H1 (cell line): Measurements from ENCODE around the gene KLHDC8B. TPM values are rescaled to one million over a fixed set of nuclear protein-coding genes. Genes with fewer than 3 reads are reported as not detected.

Experiments used
- CTCF ChIA-PET: fragments of 300-600 bp; sonication (Branson Sonifier 250); formaldehyde crosslinking; loops from one replicate; lab custom pipeline; 2021; ENCODE audit not compliant: partially characterized antibody; lab: Charles Lee
- POLR2A ChIA-PET: fragments of 300-600 bp; sonication (Branson Sonifier 250); formaldehyde crosslinking; loops from one replicate; lab custom pipeline; 2021; ENCODE audit warnings: inconsistent platforms; ENCODE audit not compliant: partially characterized antibody; lab: Charles Lee
- DNase-seq, 2 experiments: peaks; one replicate each; pipeline versions ENCODE4 v3.0.0 to v3.0.0-alpha.2; 2010 to 2022; ENCODE audit warnings: low spot score in 2 of 2, low read depth in 1 of 2, mixed read lengths in 1 of 2
- FAIRE-seq: peaks from 2 replicates; lab custom pipeline; 2011; peaks lifted over from hg19 to GRCh38; lab: Jason Lieb, UNC
- H2AFZ ChIP-seq: 2 replicates; pipeline ENCODE4 v1.8.1; 2012; ENCODE audit warnings: low read length, inconsistent platforms
- H2AK5ac ChIP-seq: 2 replicates; pipeline ENCODE4 v1.6.1; 2013; ENCODE audit warnings: low read depth, low read length
- H2BK120ac ChIP-seq: replicated peaks from 2 replicates; pipeline ENCODE3; 2013; ENCODE audit warnings: low read depth, low read length, inconsistent platforms
- H2BK12ac ChIP-seq: 2 replicates; pipeline ENCODE4 v1.6.1; 2013; ENCODE audit warnings: low read depth, low read length
- H2BK15ac ChIP-seq: 2 replicates; pipeline ENCODE4 v1.6.1; 2013; ENCODE audit warnings: low read length
- H2BK20ac ChIP-seq: 2 replicates; pipeline ENCODE4 v1.6.1; 2013; ENCODE audit warnings: low read length
- H2BK5ac ChIP-seq: 2 replicates; pipeline ENCODE4 v1.6.1; 2013; ENCODE audit warnings: low read depth, low read length
- H3K14ac ChIP-seq: 2 replicates; pipeline ENCODE4 v1.6.1; 2013; ENCODE audit warnings: inconsistent platforms; ENCODE audit not compliant: insufficient read length
- H3K18ac ChIP-seq: 2 replicates; pipeline ENCODE4 v1.6.1; 2013; ENCODE audit warnings: low read length; ENCODE audit errors: extremely low read depth
- H3K23ac ChIP-seq: 2 replicates; pipeline ENCODE4 v1.6.1; 2013; ENCODE audit warnings: inconsistent platforms; ENCODE audit not compliant: insufficient read length
- H3K23me2 ChIP-seq: 2 replicates; pipeline ENCODE4 v1.6.1; 2013; ENCODE audit warnings: low read depth, low read length
- H3K27ac ChIP-seq: 2 replicates; pipeline ENCODE4 v1.6.1; 2011; ENCODE audit warnings: low read depth, low read length, inconsistent platforms
- H3K27me3 ChIP-seq, 4 experiments: replicated peaks in 1 of 4; 1 replicate in 1 of 4; 2 replicates in 3 of 4; pipeline versions ENCODE4 v1.6.1 to v1.8.1; 2011 to 2013; ENCODE audit warnings: low read length in 3 of 4, mild to moderate bottlenecking in 3 of 4, inconsistent platforms in 2 of 4, mixed read lengths in 2 of 4, moderate library complexity in 1 of 4; ENCODE audit not compliant: control insufficient read depth in 3 of 4, insufficient read depth in 3 of 4; ENCODE audit errors: extremely low read depth in 1 of 4
- H3K36me3 ChIP-seq, 4 experiments: 2 replicates each; pipeline versions ENCODE4 v1.6.1 to v1.8.1; 2011 to 2013; ENCODE audit warnings: mild to moderate bottlenecking in 4 of 4, low read length in 3 of 4, moderate library complexity in 2 of 4, control low read depth in 1 of 4, inconsistent platforms in 1 of 4; ENCODE audit not compliant: insufficient read depth in 4 of 4, control insufficient read depth in 2 of 4
- H3K4ac ChIP-seq: replicated peaks from 2 replicates; pipeline ENCODE3; 2013; ENCODE audit warnings: low read length, low read depth, mixed read lengths, inconsistent platforms; ENCODE audit not compliant: insufficient read length
- H3K4me1 ChIP-seq, 4 experiments: replicated peaks in 1 of 4; 1 replicate in 1 of 4; 2 replicates in 3 of 4; pipeline versions ENCODE4 v1.6.1 to v1.8.1; 2011 to 2013; ENCODE audit warnings: low read length in 3 of 4, inconsistent platforms in 2 of 4, mixed read lengths in 1 of 4; ENCODE audit not compliant: insufficient read depth in 4 of 4, control insufficient read depth in 3 of 4
- H3K4me2 ChIP-seq, 2 experiments: 2 replicates each; pipeline versions ENCODE4 v1.6.1 to v1.8.1; 2011 to 2013; ENCODE audit warnings: low read depth in 2 of 2, low read length in 2 of 2, control low read depth in 1 of 2, inconsistent platforms in 1 of 2, mild to moderate bottlenecking in 1 of 2; ENCODE audit not compliant: insufficient read depth in 1 of 2
- H3K4me3 ChIP-seq, 4 experiments: fragments of 200-600, 300-600 bp in 1 of 4; sonication (generic), shearing (Covaris generic), sonication (Bioruptor Twin) in 1 of 4; 2 replicates each; pipeline versions ENCODE4 v1.5.1 to v1.8.1; 2011 to 2016; ENCODE audit warnings: low read length in 4 of 4, low read depth in 3 of 4, control low read depth in 2 of 4, inconsistent platforms in 2 of 4, mild to moderate bottlenecking in 2 of 4, mixed read lengths in 1 of 4, moderate library complexity in 1 of 4; ENCODE audit not compliant: insufficient read depth in 2 of 4; ENCODE audit errors: extremely low read depth in 1 of 4
- H3K56ac ChIP-seq: replicated peaks from 2 replicates; pipeline ENCODE3; 2013; ENCODE audit warnings: low read depth, mild to moderate bottlenecking, mixed read lengths, low read length, inconsistent platforms; ENCODE audit not compliant: insufficient read length
- H3K79me1 ChIP-seq: 2 replicates; pipeline ENCODE4 v1.6.1; 2013; ENCODE audit warnings: low read depth, low read length, control low read depth
- H3K79me2 ChIP-seq, 2 experiments: 2 replicates each; pipeline versions ENCODE4 v1.6.1 to v1.8.1; 2012 to 2013; ENCODE audit warnings: low read length in 2 of 2, mild to moderate bottlenecking in 2 of 2, inconsistent platforms in 1 of 2; ENCODE audit not compliant: insufficient read depth in 2 of 2, control insufficient read depth in 1 of 2
- H3K9ac ChIP-seq, 4 experiments: replicated peaks in 1 of 4; 1 replicate in 1 of 4; 2 replicates in 3 of 4; pipeline versions ENCODE4 v1.6.1 to v1.8.1; 2011 to 2013; ENCODE audit warnings: low read depth in 3 of 4, low read length in 3 of 4, control low read depth in 2 of 4, mild to moderate bottlenecking in 2 of 4, moderate library complexity in 2 of 4, inconsistent platforms in 1 of 4; ENCODE audit errors: extremely low read depth in 1 of 4
- H3K9me3 ChIP-seq, 2 experiments: 2 replicates each; pipeline versions ENCODE4 v1.6.1 to v1.8.1; 2012 to 2013; ENCODE audit warnings: mild to moderate bottlenecking in 2 of 2, moderate library complexity in 2 of 2, control low read depth in 1 of 2, inconsistent platforms in 1 of 2, low read depth in 1 of 2, low read length in 1 of 2, mixed read lengths in 1 of 2; ENCODE audit not compliant: insufficient read depth in 2 of 2
- H4K20me1 ChIP-seq, 2 experiments: replicated peaks in 1 of 2; 2 replicates each; pipeline versions ENCODE3 to v1.8.1; 2011 to 2013; ENCODE audit warnings: inconsistent platforms in 2 of 2, low read length in 2 of 2, mild to moderate bottlenecking in 1 of 2; ENCODE audit not compliant: insufficient read depth in 2 of 2, control insufficient read depth in 1 of 2
- H4K5ac ChIP-seq: 2 replicates; pipeline ENCODE4 v1.6.1; 2013; ENCODE audit warnings: low read length, low read depth, mixed read lengths, inconsistent platforms; ENCODE audit not compliant: insufficient read length
- H4K8ac ChIP-seq: 2 replicates; pipeline ENCODE4 v1.8.0; 2013; ENCODE audit warnings: mild to moderate bottlenecking, moderate library complexity, low read length, inconsistent platforms; ENCODE audit not compliant: insufficient read depth; ENCODE audit errors: extremely low read depth
- H4K91ac ChIP-seq: replicated peaks from 2 replicates; pipeline ENCODE3; 2013; ENCODE audit warnings: low read length, mixed read lengths, inconsistent platforms; ENCODE audit not compliant: insufficient read length
- HDAC2 ChIP-seq, 2 experiments: fragments of 300-600 bp in 1 of 2; sonication (generic) in 1 of 2; IDR thresholded peaks; 2 replicates each; pipeline ENCODE4 v1.6.1; 2011 to 2012; ENCODE audit warnings: low read depth in 2 of 2, low read length in 2 of 2, mild to moderate bottlenecking in 2 of 2, moderate library complexity in 2 of 2, borderline replicate concordance in 1 of 2, inconsistent platforms in 1 of 2
- JUN ChIP-seq: IDR thresholded peaks from 2 replicates; pipeline ENCODE4 v1.6.1; 2011; ENCODE audit warnings: low read depth, mild to moderate bottlenecking, improper control_type of control experiment, low read length
- PHF8 ChIP-seq: fragments of 200-600 bp; sonication (generic); conservative IDR thresholded peaks from 2 replicates; pipeline ENCODE4 v1.7.1; 2012; ENCODE audit warnings: low read depth, mild to moderate bottlenecking, inconsistent platforms, low read length, moderate library complexity
- SIRT6 ChIP-seq: IDR thresholded peaks from one replicate; pipeline ENCODE4 v1.7.1; 2012; ENCODE audit warnings: low read length, inconsistent platforms
- SP4 ChIP-seq: IDR thresholded peaks from 2 replicates; pipeline ENCODE4 v1.6.1; 2012; ENCODE audit warnings: low read length, inconsistent platforms
- SRF ChIP-seq: IDR thresholded peaks from 2 replicates; pipeline ENCODE4 v1.6.1; 2011; ENCODE audit warnings: mild to moderate bottlenecking, low read depth, low read length, moderate library complexity
- SUZ12 ChIP-seq: fragments of 200-600 bp; sonication (generic); IDR thresholded peaks from 2 replicates; pipeline ENCODE4 v1.6.1; 2012; ENCODE audit warnings: mild to moderate bottlenecking, inconsistent platforms, low read length, moderate library complexity, mixed read lengths
- TAF1 ChIP-seq: IDR thresholded peaks from 2 replicates; pipeline ENCODE4 v1.6.1; 2011; ENCODE audit warnings: mild to moderate bottlenecking, low read depth, low read length
- TBP ChIP-seq: IDR thresholded peaks from 2 replicates; pipeline ENCODE4 v1.6.1; 2011; ENCODE audit warnings: low read depth, low read length, improper control_type of control experiment
- WGBS, 2 experiments: shearing (Covaris generic) in 1 of 2; methylation state at CpG; one replicate each; pipeline versions ENCODE4 v1.1.6 to v1.1.7; 2013 to 2015; ENCODE audit warnings: low lambda C conversion rate in 2 of 2, mixed read lengths in 2 of 2, inconsistent platforms in 1 of 2, low coverage in 1 of 2, missing lambda C conversion rate in 1 of 2; ENCODE audit not compliant: insufficient replicate concordance in 2 of 2, insufficient coverage in 1 of 2, insufficient read length in 1 of 2; ENCODE audit errors: extremely low coverage in 1 of 2, missing lambda C conversion rate in 1 of 2; 5-methylcytosine and 5-hydroxymethylcytosine counted together
- polyA plus RNA-seq, 7 experiments: library from polyadenylated mRNA; depleted of rRNA in 3 of 7; stranded (reverse) in 5 of 7; unstranded in 2 of 7; fragments of >200 nt in 5 of 7; fragments of 200-250 nt in 2 of 7; gene quantifications; 1 replicate in 5 of 7; 2 replicates in 1 of 7; 4 replicates in 1 of 7; pipeline versions ENCODE4 v1.2.1 to v1.2.3, GENCODE V29; 2011 to 2013; ENCODE audit warnings: missing spikeins in 2 of 7, mixed read lengths in 2 of 7
- total RNA-seq: library from RNA; stranded (reverse); fragmentation: NEBNext Ultra II Directional; extraction: Animal tissue kit (Norgen Biotek cat#: 25700); gene quantifications from 2 replicates; pipeline ENCODE4 v1.2.1, GENCODE V29; 2021

Gene KLHDC8B
- total and polyA plus RNA-seq, 2 of the 8 experiments (the other 6 are each of a cell fraction or from before 2014, with no cell fraction given), result 15.8 to 21.3 TPM

DNA sequence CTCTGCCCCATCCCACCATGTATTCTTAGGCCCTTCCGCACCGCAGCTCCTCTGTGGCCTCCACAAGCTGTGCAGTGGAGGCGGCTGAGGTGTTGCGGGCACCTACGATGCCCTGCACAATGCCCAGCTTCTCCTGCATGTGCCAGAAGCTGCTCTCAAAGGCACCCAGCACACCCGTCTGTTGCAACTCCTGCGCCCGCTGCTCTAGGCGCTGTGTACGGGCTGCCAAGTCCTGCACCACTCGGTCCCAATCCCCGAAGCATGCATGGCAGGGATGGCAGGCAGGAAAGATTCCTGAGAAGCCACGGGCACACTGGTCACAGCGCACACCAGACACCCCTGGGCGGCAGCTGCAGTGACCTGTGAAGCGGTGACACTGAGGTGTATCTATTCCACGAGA is 47.7 kb upstream of the KLHDC8B start:
- 89% methylated on average over 17 of the region's 17 CpGs; no CpG with 5 or more reads in 1 of the 2 experiments for WGBS, 2 experiments
- H2BK5ac ChIP-seq, result no peak overlapping the region
- H3K56ac ChIP-seq, result no peak overlapping the region
- H3K9me3 ChIP-seq, result no peaks in the 10 kb centered on the region
- peaks cover 0 to 10% of the 10 kb centered on the region in 2 experiments; a peak in 2 of 4 replicates for H3K79me2 ChIP-seq
- no peak overlapping the region for H3K14ac ChIP-seq
- H4K8ac ChIP-seq, result no peak overlapping the region
- H2BK20ac ChIP-seq, result no peak overlapping the region
- no peak overlapping the region for H4K91ac ChIP-seq
- H3K18ac ChIP-seq, result no peak overlapping the region
- H2BK120ac ChIP-seq, result no peak overlapping the region
- peaks cover 5 to 25% (median 13%) of the 10 kb centered on the region in 4 experiments; a peak in 7 of 8 replicates for H3K36me3 ChIP-seq
- peaks cover 5% of the 10 kb centered on the region for H3K23me2 ChIP-seq
- H2BK12ac ChIP-seq, result no peak overlapping the region
- ChIA-PET POLR2A (interaction anchor here (1.2 to 25.5 kb wide), 4 partner anchors 9 to 102 kb away, joined by 3 to 508 read pairs (median 11); partner anchors contain the start of genes LAMB2, NDUFAF3, QARS1 and QRICH1), CTCF (interaction anchor here (0.9 to 4.4 kb wide), 3 partner anchors 9 to 72 kb away, joined by 3 to 20 read pairs (median 8); partner anchors contain the start of gene LAMB2)
- FAIRE-seq (no peak), DNase-seq (no peak)
- H3K4ac ChIP-seq, result no peak overlapping the region
- H3K9ac ChIP-seq, result no peak overlapping the region
- H3K27ac ChIP-seq, result no peak overlapping the region
- TF ChIP-seq SP4, result no peak
- TF ChIP-seq SIRT6, result no peak
- TF ChIP-seq SUZ12, result no peak
- TF ChIP-seq TBP, result no peak
- no peak for TF ChIP-seq SRF
- TF ChIP-seq JUN, result no peak
- no peak for TF ChIP-seq PHF8
- TF ChIP-seq HDAC2 (IDR thresholded peaks at IDR 0.05; ENCODE audit: borderline replicate concordance in 1 of 2, low read depth in 2 of 2, low read length in 2 of 2), result no peak
- no peak for TF ChIP-seq TAF1
- H3K23ac ChIP-seq, result no peak overlapping the region
- H3K79me1 ChIP-seq, result peaks cover 9% of the 10 kb centered on the region
- no peak overlapping the region for H2AK5ac ChIP-seq
- H2AFZ ChIP-seq, result no peak overlapping the region
- H3K4me2 ChIP-seq, result no peak overlapping the region
- no peaks in the 10 kb centered on the region for H4K20me1 ChIP-seq
- no peak overlapping the region for H3K4me3 ChIP-seq
- H3K27me3 ChIP-seq, result no peaks in the 10 kb centered on the region
- peaks cover 0 to 11% (median 6%) of the 10 kb centered on the region in 4 experiments; a peak in 5 of 7 replicates for H3K4me1 ChIP-seq
- H2BK15ac ChIP-seq, result no peak overlapping the region
- no peak overlapping the region for H4K5ac ChIP-seq
